Measurements from ENCODE around the gene GTPBP2. TPM values are rescaled to one million over a fixed set of nuclear protein-coding genes. Genes with fewer than 3 reads are reported as not detected.
A peak's percentile ranks its signal among the peaks of the same experiment; 100 is the strongest.

The GTPBP2 gene, protein sequence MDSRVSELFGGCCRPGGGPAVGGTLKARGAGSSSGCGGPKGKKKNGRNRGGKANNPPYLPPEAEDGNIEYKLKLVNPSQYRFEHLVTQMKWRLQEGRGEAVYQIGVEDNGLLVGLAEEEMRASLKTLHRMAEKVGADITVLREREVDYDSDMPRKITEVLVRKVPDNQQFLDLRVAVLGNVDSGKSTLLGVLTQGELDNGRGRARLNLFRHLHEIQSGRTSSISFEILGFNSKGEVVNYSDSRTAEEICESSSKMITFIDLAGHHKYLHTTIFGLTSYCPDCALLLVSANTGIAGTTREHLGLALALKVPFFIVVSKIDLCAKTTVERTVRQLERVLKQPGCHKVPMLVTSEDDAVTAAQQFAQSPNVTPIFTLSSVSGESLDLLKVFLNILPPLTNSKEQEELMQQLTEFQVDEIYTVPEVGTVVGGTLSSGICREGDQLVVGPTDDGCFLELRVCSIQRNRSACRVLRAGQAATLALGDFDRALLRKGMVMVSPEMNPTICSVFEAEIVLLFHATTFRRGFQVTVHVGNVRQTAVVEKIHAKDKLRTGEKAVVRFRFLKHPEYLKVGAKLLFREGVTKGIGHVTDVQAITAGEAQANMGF
- total RNA-seq (2014; rRNA removed; shearing (Covaris generic)) = 59.0 and 64.2 TPM in 2 replicates

- no peaks in the 10 kb centered on the region for H3K27me3 ChIP-seq (ENCODE audit: control insufficient read depth, insufficient read depth, low read length)
- H3K4me3 ChIP-seq (ENCODE audit: insufficient read depth, low read depth, low read length) = peak within 1 kb of the TSS; percentile 70
- H3K36me3 ChIP-seq (replicated peaks; ENCODE audit: control insufficient read depth, insufficient read depth, low read length) = peaks cover 23% of the 10 kb centered on the region
- peak; percentile 99 for DNase-seq
Measured at GRCh38 chr6:43629104-43629504, at the start of gene GTPBP2. Gene GTPBP2, minus strand, starts transcription at chr6:43629264. Its CDS starts 102 bp downstream, at chr6:43629162.

GRCh38 chr6:43678341-43678740 is 49.3 kb upstream of the GTPBP2 start:
- DNase-seq = no peak

DNA sequence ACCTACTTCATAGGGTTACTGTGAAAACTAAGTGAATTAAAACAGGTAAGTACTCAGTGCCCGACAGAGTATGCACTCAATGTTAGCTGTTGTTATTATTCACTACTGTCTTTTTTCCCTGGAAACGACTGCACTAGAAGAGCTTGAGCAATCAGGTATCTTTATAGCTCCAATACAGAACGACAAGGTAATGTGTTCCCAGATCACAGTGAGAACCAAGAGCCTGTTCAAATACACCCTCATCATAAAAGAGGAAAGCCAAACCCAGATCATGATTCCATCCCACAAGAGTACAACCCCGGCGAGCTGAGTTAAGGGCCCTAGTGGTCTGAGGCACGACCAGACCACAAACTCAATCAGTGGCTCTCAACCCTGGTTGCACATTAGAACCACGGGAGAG is 48.7 kb upstream of the GTPBP2 start:
- H3K36me3 ChIP-seq (replicated peaks; ENCODE audit: control insufficient read depth, insufficient read depth, low read length) = peaks cover 51% of the 10 kb centered on the region
- H3K4me3 ChIP-seq (ENCODE audit: insufficient read depth, low read depth, low read length) = no peak overlapping the region
- H3K27me3 ChIP-seq (ENCODE audit: control insufficient read depth, insufficient read depth, low read length) = no peaks in the 10 kb centered on the region
- no peak for DNase-seq

More at GRCh38 chr6:43678341-43678740, 49.3 kb upstream of the GTPBP2 start:
- Histone ChIP-seq H3K27me3 (ENCODE audit: control insufficient read depth, insufficient read depth, low read length) (no peaks in the 10 kb centered on the region), H3K4me3 (ENCODE audit: insufficient read depth, low read depth, low read length) (no peak overlapping the region), H3K36me3 (replicated peaks; ENCODE audit: control insufficient read depth, insufficient read depth, low read length) (peaks cover 49% of the 10 kb centered on the region)

DNA sequence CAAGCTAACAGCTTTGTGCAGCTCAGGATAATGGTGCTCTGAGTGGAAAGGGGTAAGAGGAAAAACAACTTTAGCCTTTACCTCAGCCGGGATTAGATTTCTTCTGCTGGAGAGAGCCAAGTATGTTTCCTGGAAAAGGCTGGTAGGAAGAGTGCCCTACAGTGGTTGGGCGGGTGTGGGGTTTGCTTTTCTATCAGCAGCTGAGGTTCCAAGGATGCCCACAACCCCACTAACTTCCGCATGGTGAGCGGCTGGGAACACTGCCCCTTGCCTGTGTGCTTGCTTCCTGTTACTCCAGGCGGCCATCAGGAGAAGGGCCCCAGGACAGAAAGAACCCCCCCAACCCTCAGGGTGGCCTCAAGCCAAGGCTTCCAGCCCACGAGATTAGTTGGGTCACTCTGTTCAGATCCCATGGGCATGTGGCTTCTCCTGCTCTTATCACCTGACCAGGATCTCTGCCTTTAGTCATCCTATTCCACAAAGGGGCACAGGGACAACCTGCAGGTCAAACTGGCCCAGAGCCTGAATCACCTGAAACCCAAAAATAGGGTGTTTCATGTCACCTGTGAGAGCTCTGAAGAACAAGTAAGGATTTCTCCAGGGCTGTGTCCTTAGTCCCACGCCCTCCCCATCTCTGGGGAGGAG is 48.0 kb upstream of the GTPBP2 start:
- Histone ChIP-seq H3K4me3 (ENCODE audit: insufficient read depth, low read depth, low read length) (no peak overlapping the region), H3K27me3 (ENCODE audit: control insufficient read depth, insufficient read depth, low read length) (no peaks in the 10 kb centered on the region), H3K36me3 (replicated peaks; ENCODE audit: control insufficient read depth, insufficient read depth, low read length) (peaks cover 51% of the 10 kb centered on the region)
- no peak for DNase-seq

GRCh38 chr6:43674921-43675320 is 45.9 kb upstream of the GTPBP2 start:
- no peak for DNase-seq
- Histone ChIP-seq H3K36me3 (replicated peaks; ENCODE audit: control insufficient read depth, insufficient read depth, low read length) (peaks cover 60% of the 10 kb centered on the region), H3K4me3 (ENCODE audit: insufficient read depth, low read depth, low read length) (no peak overlapping the region), H3K27me3 (ENCODE audit: control insufficient read depth, insufficient read depth, low read length) (no peaks in the 10 kb centered on the region)

GRCh38 chr6:43674291-43674690 is 45.2 kb upstream of the GTPBP2 start:
- Histone ChIP-seq H3K36me3 (replicated peaks; ENCODE audit: control insufficient read depth, insufficient read depth, low read length) (peaks cover 57% of the 10 kb centered on the region), H3K27me3 (ENCODE audit: control insufficient read depth, insufficient read depth, low read length) (no peaks in the 10 kb centered on the region), H3K4me3 (ENCODE audit: insufficient read depth, low read depth, low read length) (no peak overlapping the region)
- no peak for DNase-seq

DNA sequence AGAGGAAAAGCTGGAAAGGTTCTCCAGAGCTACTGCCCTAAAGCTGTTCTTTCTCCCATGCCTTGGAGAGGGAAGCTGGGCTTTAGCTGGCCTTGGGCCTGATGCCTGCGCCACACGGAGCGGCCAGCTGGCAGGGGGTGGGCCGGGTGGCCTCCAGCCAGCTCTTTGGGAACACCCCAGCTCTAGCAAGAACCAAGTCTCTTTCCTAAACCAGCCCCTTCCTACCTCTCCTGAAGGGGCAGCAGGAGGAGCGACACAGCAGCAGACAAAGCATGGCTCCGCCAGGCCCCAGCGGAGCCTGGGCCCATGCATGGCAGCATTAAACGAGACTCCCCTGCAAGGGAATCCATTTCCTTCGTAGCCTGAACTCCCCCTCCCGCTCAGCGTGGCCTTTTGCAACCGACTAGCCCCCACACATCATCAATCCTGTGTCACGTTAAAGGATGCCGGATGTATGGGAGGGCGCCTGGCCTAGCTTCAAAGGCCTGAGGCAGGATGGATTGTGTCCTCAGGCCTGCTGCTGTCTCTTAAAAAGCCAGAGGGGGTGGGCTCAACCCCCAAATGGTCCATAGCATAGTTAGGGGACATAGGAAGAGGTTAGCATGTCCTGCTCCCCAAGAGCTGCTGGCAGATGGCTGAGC is 44.5 kb upstream of the GTPBP2 start:
- Histone ChIP-seq H3K36me3 (replicated peaks; ENCODE audit: control insufficient read depth, insufficient read depth, low read length) (peaks cover 53% of the 10 kb centered on the region), H3K27me3 (ENCODE audit: control insufficient read depth, insufficient read depth, low read length) (no peaks in the 10 kb centered on the region), H3K4me3 (ENCODE audit: insufficient read depth, low read depth, low read length) (no peak overlapping the region)
- DNase-seq = no peak

GRCh38 chr6:43671801-43672690 is 43.0 kb upstream of the GTPBP2 start:
- H3K27me3 ChIP-seq (ENCODE audit: control insufficient read depth, insufficient read depth, low read length) = no peaks in the 10 kb centered on the region
- DNase-seq = no peak
- H3K4me3 ChIP-seq (ENCODE audit: insufficient read depth, low read depth, low read length) = no peak overlapping the region
- peaks cover 40% of the 10 kb centered on the region for H3K36me3 ChIP-seq (replicated peaks; ENCODE audit: control insufficient read depth, insufficient read depth, low read length)

DNA sequence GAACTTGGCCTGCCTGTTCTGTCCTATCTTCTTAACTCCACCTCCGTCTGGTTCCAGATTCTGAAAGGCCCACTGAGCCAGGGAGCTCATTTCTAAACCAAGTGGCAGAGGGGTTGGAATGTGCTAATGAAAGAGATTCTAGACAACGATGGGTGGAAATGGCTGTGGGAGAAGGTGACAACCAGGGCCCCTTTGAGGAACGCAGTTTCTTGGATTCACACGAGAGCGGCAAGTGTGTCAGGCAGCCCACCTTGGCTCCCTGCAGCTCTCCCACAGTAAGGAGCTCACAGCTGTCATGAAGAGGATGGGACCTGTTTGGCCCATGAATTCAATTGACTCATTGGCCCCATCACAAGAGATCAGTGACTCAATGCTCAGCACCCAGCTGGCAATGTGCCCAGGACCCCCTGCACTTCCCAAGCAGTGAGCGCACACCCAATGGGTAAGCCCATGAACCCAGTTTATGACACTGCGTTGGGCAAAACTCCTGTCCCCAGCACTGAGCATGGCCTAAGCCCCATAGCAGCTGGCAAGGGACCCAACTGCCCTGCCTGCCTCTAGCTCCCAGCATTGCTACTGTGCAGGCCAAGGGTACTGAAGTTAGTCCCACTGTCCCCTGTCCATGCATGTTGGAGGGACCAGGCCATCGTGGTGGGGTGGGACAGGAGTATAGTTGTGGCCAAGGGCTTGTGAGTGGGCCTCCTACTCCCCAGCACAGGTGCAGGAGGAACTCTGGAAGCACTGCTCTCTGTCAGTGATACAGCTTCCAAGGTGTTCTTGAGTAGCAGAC is 42.1 kb upstream of the GTPBP2 start:
- Histone ChIP-seq H3K4me3 (ENCODE audit: insufficient read depth, low read depth, low read length) (no peak overlapping the region), H3K27me3 (ENCODE audit: control insufficient read depth, insufficient read depth, low read length) (no peaks in the 10 kb centered on the region), H3K36me3 (replicated peaks; ENCODE audit: control insufficient read depth, insufficient read depth, low read length) (peaks cover 34% of the 10 kb centered on the region)
- no peak for DNase-seq

GRCh38 chr6:43670623-43670986 is 41.5 kb upstream of the GTPBP2 start:
- no peak for DNase-seq
- H3K27me3 ChIP-seq (ENCODE audit: control insufficient read depth, insufficient read depth, low read length) = no peaks in the 10 kb centered on the region
- H3K36me3 ChIP-seq (replicated peaks; ENCODE audit: control insufficient read depth, insufficient read depth, low read length) = peaks cover 32% of the 10 kb centered on the region
- no peak overlapping the region for H3K4me3 ChIP-seq (ENCODE audit: insufficient read depth, low read depth, low read length)

DNA sequence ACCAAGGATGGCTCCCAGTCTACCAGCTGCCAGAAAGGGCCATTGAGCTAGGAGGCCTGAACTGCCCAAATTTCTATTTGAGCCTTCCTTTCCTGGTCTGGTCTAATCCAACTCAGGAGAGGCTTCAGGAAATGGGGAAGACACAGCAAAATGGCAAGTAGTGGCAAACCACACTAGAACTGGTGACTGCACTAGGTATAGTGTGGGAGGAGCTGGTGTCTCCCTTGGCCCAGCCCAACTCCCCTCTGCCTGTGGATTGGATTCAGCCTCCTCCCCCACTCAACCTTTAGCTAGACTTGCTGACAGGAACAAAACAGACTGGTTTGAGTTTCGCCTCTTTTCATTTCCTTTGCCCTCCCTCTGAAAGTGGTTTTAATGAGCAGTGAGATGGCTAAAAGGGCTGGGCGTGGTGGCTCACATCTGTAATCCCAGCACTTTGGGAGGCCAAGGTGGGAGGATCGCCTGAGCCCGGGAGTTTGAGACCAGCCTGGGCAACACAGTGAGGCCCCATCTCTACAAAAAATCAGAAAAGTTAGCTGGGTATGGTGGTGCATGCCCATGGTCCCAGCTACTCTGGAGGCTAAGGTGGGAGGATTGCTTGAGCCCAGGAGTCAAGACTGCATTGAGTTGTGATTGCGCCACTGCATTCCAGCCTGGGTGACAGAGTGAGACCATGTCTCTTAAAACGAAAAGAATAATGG is 41.0 kb upstream of the GTPBP2 start:
- peaks cover 29% of the 10 kb centered on the region for H3K36me3 ChIP-seq (replicated peaks; ENCODE audit: control insufficient read depth, insufficient read depth, low read length)
- peak; percentile 68 for DNase-seq
- no peaks in the 10 kb centered on the region for H3K27me3 ChIP-seq (ENCODE audit: control insufficient read depth, insufficient read depth, low read length)
- H3K4me3 ChIP-seq (ENCODE audit: insufficient read depth, low read depth, low read length) = no peak overlapping the region

- no peaks in the 10 kb centered on the region for H3K27me3 ChIP-seq (ENCODE audit: control insufficient read depth, insufficient read depth, low read length)
- H3K36me3 ChIP-seq (replicated peaks; ENCODE audit: control insufficient read depth, insufficient read depth, low read length) = peaks cover 21% of the 10 kb centered on the region
- DNase-seq = peak; percentile 62
- H3K4me3 ChIP-seq (ENCODE audit: insufficient read depth, low read depth, low read length) = no peak overlapping the region
Measured at GRCh38 chr6:43669050-43669921, 40.2 kb upstream of the GTPBP2 start.

Data from H7 (cell line).